ENCODE measurements around the gene MEIS2.

The MEIS2 gene

DNA sequence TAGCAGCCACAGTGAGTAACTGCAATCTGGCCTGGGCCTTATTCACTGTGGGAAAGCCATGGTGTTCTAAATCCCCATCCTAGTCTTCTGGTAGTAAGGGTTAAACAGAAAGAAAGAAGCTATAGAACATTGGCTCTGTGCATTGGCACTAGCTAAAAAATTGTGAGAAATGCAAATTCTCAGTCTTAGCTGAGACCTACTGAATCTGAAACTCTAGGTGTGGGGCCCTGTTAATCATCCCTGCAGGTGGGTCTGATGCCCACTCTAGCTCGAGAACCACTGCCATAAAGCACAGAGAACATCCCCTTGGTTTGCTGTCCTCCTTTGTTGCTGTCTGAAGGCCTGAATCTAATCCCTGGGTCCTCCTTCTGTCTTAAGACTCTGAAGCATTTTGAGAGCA lies 59.3 kb downstream of the MEIS2 start:
- Histone ChIP-seq H3K9me2 (ENCODE audit: low read depth, low read length) (no peaks in the 10 kb centered on the region), H3K27ac (ENCODE audit: low read depth, low read length, poor library complexity, severe bottlenecking) (peak overlapping the region; percentile 99), H3K4me3 (ENCODE audit: low read depth, low read length, poor library complexity, severe bottlenecking) (no peak overlapping the region), H4K20me1 (ENCODE audit: insufficient read depth, low read length) (no peaks in the 10 kb centered on the region), H2AFZ (ENCODE audit: low read length) (no peak overlapping the region), H3K9me3 (ENCODE audit: low read length) (no peaks in the 10 kb centered on the region), H3K4me1 (ENCODE audit: insufficient read depth, low read length, severe bottlenecking) (peaks cover 69% of the 10 kb centered on the region), H3K4me2 (ENCODE audit: low read length) (peak overlapping the region; percentile 4; the same call in 1 of the 2 replicates), H3K79me2 (ENCODE audit: insufficient read depth, low read length) (no peaks in the 10 kb centered on the region), H3F3A (ENCODE audit: insufficient read depth, low read length) (0 out of 2 replicates have a peak, but pooled peaks cover 3% of the 10 kb centered on the region), H3K36me3 (ENCODE audit: insufficient read depth, low read length) (peaks cover 30% of the 10 kb centered on the region), H3K27me3 (ENCODE audit: insufficient read depth, low read length) (no peaks in the 10 kb centered on the region), H3K9ac (ENCODE audit: low read length) (peak overlapping the region; percentile 14; the same call in 1 of the 2 replicates)
- TF ChIP-seq EZH2 (IDR thresholded peaks at IDR 0.05; ENCODE audit: borderline replicate concordance, low read length), result no peak
- TF ChIP-seq, protein P1, sequence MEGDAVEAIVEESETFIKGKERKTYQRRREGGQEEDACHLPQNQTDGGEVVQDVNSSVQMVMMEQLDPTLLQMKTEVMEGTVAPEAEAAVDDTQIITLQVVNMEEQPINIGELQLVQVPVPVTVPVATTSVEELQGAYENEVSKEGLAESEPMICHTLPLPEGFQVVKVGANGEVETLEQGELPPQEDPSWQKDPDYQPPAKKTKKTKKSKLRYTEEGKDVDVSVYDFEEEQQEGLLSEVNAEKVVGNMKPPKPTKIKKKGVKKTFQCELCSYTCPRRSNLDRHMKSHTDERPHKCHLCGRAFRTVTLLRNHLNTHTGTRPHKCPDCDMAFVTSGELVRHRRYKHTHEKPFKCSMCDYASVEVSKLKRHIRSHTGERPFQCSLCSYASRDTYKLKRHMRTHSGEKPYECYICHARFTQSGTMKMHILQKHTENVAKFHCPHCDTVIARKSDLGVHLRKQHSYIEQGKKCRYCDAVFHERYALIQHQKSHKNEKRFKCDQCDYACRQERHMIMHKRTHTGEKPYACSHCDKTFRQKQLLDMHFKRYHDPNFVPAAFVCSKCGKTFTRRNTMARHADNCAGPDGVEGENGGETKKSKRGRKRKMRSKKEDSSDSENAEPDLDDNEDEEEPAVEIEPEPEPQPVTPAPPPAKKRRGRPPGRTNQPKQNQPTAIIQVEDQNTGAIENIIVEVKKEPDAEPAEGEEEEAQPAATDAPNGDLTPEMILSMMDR (IDR thresholded peaks at IDR 0.05; ENCODE audit: low read length), result no peak

DNA sequence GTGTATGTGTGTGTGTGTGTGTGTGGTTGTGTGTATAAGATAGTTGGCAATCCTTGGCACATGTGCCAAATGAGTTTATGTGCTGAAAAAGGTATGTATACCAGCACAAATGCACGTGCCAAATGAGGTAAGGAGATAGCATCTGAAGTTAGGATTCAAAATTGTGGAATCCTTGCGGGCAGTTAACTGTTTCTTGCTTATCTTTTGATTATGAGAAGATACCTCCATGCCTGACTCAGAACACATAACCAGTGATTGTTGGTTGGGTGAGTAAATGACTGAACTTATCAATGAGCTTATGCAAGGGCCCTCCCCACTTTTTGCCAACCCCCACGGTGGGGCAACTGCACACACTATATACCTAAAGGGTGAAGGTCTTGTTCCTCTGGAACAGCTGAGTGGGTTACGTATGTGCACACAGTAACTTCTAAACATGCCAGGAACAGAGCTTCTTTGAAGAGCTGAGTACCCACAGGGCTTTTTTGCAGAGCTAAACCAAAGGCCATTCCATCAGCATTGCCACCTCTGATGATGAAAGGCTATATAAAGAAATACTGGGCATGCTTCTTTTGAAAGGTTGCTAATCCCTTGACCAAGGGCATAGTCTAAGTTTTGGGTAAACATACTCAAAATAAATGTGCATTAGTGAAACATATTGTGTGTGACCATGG lies 60.1 kb downstream of the MEIS2 start:
- no peaks in the 10 kb centered on the region for H4K20me1 ChIP-seq (ENCODE audit: insufficient read depth, low read length)
- no peak overlapping the region for H3K4me3 ChIP-seq (ENCODE audit: low read depth, low read length, poor library complexity, severe bottlenecking)

DNA sequence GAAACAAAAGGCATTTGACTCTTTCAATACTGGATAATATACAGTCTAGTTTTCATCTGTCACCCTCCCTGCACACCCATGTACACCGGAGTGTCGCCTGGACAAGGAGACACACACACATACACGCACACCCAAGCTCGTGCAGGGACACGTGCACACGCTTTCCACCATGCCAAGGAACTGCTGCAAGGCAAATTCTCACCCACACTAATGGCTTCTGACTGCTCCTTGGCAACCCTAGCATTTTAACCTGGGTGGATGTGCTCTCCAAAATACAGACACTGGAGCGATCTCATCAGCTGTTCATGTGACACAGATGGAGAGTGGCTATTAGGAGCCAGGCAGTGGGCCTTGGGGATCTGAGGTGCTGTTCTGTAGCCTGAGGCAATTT lies 61.6 kb downstream of the MEIS2 start:
- TF ChIP-seq, protein P1 (IDR thresholded peaks at IDR 0.05; ENCODE audit: low read length), result no peak
- TF ChIP-seq EZH2 (IDR thresholded peaks at IDR 0.05; ENCODE audit: borderline replicate concordance, low read length), result no peak
- Histone ChIP-seq H3K4me1 (ENCODE audit: insufficient read depth, low read length, severe bottlenecking) (peaks cover 85% of the 10 kb centered on the region), H4K20me1 (ENCODE audit: insufficient read depth, low read length) (no peaks in the 10 kb centered on the region), H3K79me2 (ENCODE audit: insufficient read depth, low read length) (no peaks in the 10 kb centered on the region), H3K4me2 (ENCODE audit: low read length) (peak overlapping the region; percentile 60), H3K4me3 (ENCODE audit: low read depth, low read length, poor library complexity, severe bottlenecking) (peak overlapping the region; percentile 42), H3K9me2 (ENCODE audit: low read depth, low read length) (no peaks in the 10 kb centered on the region), H3F3A (ENCODE audit: insufficient read depth, low read length) (peaks cover 11% of the 10 kb centered on the region; the same call in 1 of the 2 replicates), H3K27ac (ENCODE audit: low read depth, low read length, poor library complexity, severe bottlenecking) (peak overlapping the region; percentile 99), H3K9me3 (ENCODE audit: low read length) (no peaks in the 10 kb centered on the region), H2AFZ (ENCODE audit: low read length) (no peak overlapping the region), H3K27me3 (ENCODE audit: insufficient read depth, low read length) (no peaks in the 10 kb centered on the region), H3K36me3 (ENCODE audit: insufficient read depth, low read length) (peaks cover 21% of the 10 kb centered on the region), H3K9ac (ENCODE audit: low read length) (peak overlapping the region; percentile 40; the same call in 1 of the 2 replicates)

More for the DNA sequence above, 60.1 kb downstream of the MEIS2 start:
- H3K9me2 ChIP-seq (ENCODE audit: low read depth, low read length), result no peaks in the 10 kb centered on the region
- peaks cover 8% of the 10 kb centered on the region; the same call in 1 of the 2 replicates for H3F3A ChIP-seq (ENCODE audit: insufficient read depth, low read length)
- H3K9me3 ChIP-seq (ENCODE audit: low read length), result no peaks in the 10 kb centered on the region
- H2AFZ ChIP-seq (ENCODE audit: low read length), result no peak overlapping the region
- no peaks in the 10 kb centered on the region for H3K79me2 ChIP-seq (ENCODE audit: insufficient read depth, low read length)
- H3K4me1 ChIP-seq (ENCODE audit: insufficient read depth, low read length, severe bottlenecking), result peaks cover 70% of the 10 kb centered on the region
- H3K36me3 ChIP-seq (ENCODE audit: insufficient read depth, low read length), result peaks cover 36% of the 10 kb centered on the region
- H3K9ac ChIP-seq (ENCODE audit: low read length), result no peak overlapping the region
- peak overlapping the region; percentile 99 for H3K27ac ChIP-seq (ENCODE audit: low read depth, low read length, poor library complexity, severe bottlenecking)
- H3K4me2 ChIP-seq (ENCODE audit: low read length), result no peak overlapping the region; the same call in 1 of the 2 replicates
- TF ChIP-seq EZH2 (IDR thresholded peaks at IDR 0.05; ENCODE audit: borderline replicate concordance, low read length), result no peak
- TF ChIP-seq, protein P1 (IDR thresholded peaks at IDR 0.05; ENCODE audit: low read length), result no peak
- no peaks in the 10 kb centered on the region for H3K27me3 ChIP-seq (ENCODE audit: insufficient read depth, low read length)

Data from OCI-LY1 (cell line).